ENCODE results near the gene IER3. TPM values are rescaled to one million over a fixed set of nuclear protein-coding genes. Genes with fewer than 3 reads are reported as not detected.
A peak's percentile ranks its signal among the peaks of the same experiment; 100 is the strongest.

The IER3 gene
- total RNA-seq, 1 donor from 2014 or later = 354 TPM

DNA sequence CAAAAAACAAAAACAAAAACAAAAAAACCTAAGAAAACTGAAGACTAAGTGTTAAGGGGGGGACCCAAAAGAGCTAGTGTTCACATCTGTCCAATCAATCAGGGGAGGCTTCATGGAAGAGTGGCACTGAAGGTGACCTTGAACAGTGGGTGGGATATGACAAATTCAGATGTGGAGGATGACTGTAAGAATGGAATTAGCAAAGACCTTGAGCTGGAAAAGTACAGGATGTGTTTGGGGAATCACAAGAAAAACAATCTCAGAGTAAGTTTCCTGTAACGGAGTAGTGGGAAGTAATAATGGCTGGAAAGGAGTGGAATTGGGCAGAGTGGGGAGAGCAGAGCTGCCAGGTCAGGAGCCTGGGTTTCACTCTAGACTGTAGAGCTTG lies 2.9 kb upstream of the IER3 start:
- H3K4me3 ChIP-seq (ENCODE audit: low read depth, low read length) = no peak overlapping the region
- TF ChIP-seq, protein P1, sequence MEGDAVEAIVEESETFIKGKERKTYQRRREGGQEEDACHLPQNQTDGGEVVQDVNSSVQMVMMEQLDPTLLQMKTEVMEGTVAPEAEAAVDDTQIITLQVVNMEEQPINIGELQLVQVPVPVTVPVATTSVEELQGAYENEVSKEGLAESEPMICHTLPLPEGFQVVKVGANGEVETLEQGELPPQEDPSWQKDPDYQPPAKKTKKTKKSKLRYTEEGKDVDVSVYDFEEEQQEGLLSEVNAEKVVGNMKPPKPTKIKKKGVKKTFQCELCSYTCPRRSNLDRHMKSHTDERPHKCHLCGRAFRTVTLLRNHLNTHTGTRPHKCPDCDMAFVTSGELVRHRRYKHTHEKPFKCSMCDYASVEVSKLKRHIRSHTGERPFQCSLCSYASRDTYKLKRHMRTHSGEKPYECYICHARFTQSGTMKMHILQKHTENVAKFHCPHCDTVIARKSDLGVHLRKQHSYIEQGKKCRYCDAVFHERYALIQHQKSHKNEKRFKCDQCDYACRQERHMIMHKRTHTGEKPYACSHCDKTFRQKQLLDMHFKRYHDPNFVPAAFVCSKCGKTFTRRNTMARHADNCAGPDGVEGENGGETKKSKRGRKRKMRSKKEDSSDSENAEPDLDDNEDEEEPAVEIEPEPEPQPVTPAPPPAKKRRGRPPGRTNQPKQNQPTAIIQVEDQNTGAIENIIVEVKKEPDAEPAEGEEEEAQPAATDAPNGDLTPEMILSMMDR (conservative IDR thresholded peaks at IDR 0.05; ENCODE audit: low read depth, low read length) = no peak
- DNase-seq (ENCODE audit: low read depth) = no peak

DNA sequence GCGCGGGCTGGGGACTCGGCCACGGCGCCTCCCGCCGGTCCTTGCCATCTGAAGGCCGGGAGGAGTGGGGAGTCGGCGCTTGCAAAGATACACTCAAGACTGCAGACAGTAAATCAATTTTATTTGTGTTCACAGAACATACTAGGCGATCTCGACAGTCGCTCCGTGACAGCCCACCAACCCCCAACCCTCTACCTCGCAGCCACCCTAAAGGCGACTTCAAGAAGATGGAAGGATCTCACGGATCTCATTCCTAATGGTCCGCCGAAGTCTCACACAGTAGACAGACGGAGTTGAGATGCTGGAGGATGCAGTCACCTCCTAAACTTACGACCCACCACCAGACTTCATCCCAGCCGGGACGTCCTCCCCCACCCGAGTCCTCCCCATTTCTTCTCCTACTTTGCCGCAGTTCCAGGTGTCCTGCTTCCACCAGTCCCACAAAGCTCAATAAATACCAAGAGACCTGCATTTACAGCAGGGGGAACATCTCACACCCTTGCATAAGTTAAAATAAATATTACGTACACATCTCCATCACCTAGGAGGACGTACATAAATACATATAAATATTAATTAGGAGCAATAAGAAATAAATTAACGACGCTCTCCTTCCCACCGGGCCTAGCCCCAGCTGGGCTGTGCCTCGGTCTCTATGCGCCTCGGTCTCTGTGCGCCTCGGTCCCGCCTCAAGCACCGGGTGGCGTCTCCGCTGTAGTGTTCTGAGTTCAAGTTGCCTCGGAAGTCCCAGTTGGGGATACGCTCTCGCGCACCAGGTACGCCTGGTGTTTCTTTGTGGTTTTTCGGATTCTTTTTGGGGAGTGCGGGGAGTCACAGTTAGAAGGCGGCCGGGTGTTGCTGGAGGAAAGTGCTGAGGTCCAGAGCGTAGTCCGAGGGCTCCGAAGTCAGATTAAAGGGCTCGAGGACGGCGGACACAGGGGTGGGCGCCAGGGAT lies 971 bp downstream of the IER3 start:
- TF ChIP-seq, protein P1 (conservative IDR thresholded peaks at IDR 0.05; ENCODE audit: low read depth, low read length) = no peak
- DNase-seq (ENCODE audit: low read depth) = no peak
- H3K4me3 ChIP-seq (ENCODE audit: low read depth, low read length) = peak overlapping the region; percentile 74

DNA sequence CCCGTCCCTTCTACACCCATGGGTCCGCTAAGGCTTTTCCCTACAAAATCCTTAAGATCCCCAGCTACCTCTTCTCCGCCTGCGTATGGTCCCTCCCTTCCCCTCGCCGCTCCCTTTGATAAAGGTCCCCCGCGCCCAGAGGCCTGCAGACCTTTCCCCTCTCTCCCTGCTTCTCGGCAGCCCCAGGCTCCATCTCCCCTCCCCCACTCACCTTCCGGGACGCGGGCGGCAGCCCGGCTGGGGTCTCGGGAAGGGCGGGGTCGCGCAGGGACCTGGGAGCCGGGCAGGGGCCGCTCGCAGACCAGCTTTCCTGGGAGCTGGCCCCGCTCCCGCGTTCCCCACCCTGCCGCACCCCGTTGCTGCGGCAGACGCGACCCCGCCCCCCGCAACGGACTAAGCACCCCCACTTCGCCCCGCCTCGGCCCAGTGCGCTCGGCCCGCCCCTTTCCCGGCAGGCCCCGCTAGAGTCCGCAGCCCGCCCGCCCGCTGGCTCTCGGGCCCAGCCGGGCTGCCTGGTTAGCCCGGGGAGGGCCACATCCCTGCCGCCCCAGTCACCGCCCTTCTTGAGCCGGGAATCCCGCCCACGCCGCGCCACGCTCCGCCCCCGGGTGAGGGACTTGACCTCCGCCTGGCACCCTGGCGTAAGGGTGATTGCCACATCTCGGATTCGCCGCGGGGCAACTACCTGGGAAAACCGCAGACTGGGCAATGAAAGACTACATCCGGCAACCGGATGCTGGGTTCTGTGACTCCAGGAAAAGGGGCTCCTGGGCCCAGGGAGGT lies 1.8 kb downstream of the IER3 start, which contains the start of gene FLOT1:
FLOT1 (minus strand) TSS at position 372 of the 783 bp plus-strand sequence. CDS start 498 bp downstream, outside the sequence.
- TF ChIP-seq, protein P1 (conservative IDR thresholded peaks at IDR 0.05; ENCODE audit: low read depth, low read length) = no peak
- DNase-seq (ENCODE audit: low read depth) = peak; percentile 63
- H3K4me3 ChIP-seq (ENCODE audit: low read depth, low read length) = peak within 1 kb of the TSS; percentile 74

DNA sequence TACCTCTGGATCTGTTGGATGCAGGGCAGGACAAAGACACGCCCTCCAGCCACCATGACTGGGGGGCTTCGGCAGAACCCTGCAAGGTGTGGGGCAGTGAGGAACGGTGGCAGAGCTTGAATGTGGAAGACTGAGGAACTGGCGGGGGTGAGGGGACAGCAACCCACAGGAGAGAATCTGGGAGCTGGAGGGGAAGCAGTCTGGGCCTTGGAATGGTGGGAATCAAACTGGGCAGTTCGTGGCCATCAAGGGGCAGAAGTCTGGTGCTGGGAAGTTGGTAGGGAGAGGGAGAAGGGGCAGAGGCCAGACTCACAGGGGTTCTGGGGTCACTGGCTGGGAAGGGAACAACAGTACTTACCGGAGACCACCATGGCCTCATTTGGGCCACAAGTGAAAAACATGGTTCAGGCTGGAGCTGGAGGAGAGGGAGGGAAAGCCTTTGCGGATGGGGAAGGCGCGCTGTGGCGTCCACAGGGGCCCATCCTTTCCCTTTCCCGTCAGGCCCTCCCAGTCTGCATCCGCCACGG lies 2.5 kb downstream of the IER3 start:
- DNase-seq (ENCODE audit: low read depth) = no peak
- TF ChIP-seq, protein P1 (conservative IDR thresholded peaks at IDR 0.05; ENCODE audit: low read depth, low read length) = no peak
- H3K4me3 ChIP-seq (ENCODE audit: low read depth, low read length) = peak overlapping the region; percentile 74

DNA sequence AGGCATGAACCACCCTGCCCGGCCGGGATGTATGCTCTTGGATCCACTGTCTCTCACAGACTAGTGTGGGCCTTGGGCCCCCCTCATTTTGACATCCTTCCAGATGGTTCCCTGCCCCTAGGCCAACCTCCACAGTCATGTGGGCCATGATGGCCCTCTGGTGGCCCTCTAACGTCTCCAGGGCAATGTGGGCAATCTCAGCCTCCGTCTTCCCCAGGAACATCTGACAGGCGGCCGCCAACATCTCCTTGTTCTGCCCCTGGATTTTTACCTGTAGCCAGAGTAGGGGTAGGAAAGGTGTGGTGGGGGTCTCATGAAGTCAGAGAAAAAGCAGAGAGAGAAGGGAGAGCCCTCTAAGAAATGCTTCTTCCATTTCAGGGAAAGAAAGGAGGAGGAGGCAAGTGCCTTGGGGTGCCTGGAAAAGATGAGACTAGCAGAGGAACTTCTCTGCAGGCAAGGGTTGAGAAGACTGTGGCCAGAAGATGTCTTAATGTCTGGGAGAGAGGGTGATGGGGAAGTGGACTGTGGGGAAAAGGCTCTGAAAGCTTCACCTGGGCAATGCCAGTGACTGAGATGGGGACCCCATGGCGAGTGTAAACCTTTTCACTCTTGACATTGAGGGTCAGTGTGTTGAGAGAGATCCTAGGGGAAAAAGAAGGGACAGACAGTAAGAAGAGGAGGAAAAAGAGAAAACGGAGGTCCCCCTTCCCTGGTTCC lies 3.1 kb downstream of the IER3 start:
- peak overlapping the region; percentile 74 for H3K4me3 ChIP-seq (ENCODE audit: low read depth, low read length)
- TF ChIP-seq, protein P1 (conservative IDR thresholded peaks at IDR 0.05; ENCODE audit: low read depth, low read length) = no peak
- DNase-seq (ENCODE audit: low read depth) = no peak

DNA sequence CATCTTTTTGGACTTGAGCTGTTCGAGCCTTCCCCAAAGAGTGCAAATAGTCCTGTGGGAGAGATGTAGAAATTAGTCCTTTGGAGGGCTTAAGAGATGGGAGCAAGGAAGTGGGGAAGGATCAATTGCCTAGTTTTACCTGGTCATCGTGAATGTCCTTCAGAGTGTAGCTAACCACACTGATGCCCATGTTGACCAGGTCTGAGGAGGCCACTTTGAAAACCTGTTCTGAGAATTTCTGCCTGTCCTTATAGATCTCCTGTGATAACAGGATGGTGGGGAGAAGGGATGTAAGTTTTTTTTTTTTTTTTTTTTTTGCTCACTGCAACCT lies 3.8 kb downstream of the IER3 start:
- no peak for DNase-seq (ENCODE audit: low read depth)
- no peak overlapping the region for H3K4me3 ChIP-seq (ENCODE audit: low read depth, low read length)
- TF ChIP-seq, protein P1 (conservative IDR thresholded peaks at IDR 0.05; ENCODE audit: low read depth, low read length) = no peak

Measured in epithelial cell of proximal tubule (primary cell).